Measurements from ENCODE around the gene MRPL27. TPM values are rescaled to one million over a fixed set of nuclear protein-coding genes. Genes with fewer than 3 reads are reported as not detected.

The MRPL27 gene
- total RNA-seq, 1 donor from 2014 or later: 85.0 TPM

- ATAC-seq (no peak), DNase-seq (ENCODE audit: missing footprints) (no peak)
- intact Hi-C loops (cut with DNase I): loop anchor here (5.0 kb wide), 1 partner anchor 113 kb away; the partner anchor contains the start of gene RSAD1
These were observed 8.9 kb downstream of the MRPL27 start for GRCh38 chr17:50364061-50364458.

DNA sequence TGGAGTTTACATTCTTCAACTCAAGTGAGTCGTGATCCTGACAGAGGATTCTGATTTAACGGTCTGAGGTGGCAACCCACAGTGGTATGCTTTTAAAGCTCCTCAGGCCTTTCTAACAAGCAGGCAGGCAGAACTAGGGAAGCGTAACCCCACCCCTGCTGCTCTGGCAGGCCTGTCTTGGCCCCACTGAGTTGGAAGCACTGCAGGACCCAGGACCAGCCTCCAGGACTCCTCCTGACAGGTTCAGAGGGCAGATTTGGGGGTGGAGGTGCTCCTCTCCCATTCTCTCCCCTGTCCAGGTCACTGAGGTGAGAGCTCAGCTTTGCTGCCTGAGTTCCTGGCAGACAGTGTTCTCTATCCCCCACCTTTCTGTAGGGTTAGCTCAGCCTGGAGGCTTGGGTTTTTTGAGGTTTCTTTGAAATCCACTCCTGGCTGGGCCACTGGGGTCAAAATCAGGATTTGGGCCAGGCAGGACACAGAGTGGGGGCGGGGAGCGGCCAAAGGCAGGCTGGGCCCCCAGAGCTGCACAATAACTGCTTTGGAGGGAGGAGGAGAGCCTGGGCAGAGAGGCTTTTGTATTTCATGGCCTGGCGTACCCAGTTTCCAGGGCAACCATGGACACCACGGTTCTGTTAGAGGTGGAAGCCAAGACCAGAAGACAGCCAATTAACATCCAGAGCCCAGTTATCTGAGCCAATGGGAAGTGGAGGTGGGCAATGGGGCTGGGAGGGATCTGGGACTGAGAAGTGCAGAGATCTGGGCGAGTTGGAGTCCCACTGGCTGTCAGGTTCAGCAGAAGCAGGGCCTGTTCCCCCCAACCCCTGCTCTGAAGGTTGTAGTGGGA is 9.5 kb downstream of the MRPL27 start:
- intact Hi-C loops (cut with DNase I): loop anchor here (5.0 kb wide), 1 partner anchor 114 kb away; the partner anchor contains the start of gene RSAD1
- no peak for DNase-seq (ENCODE audit: missing footprints)

GRCh38 chr17:50362661-50363060 is 10.3 kb downstream of the MRPL27 start:
- DNase-seq (ENCODE audit: missing footprints) (no peak), ATAC-seq (no peak)
- intact Hi-C loops (cut with DNase I): loop anchor here (5.0 kb wide), 1 partner anchor 115 kb away; the partner anchor contains the start of gene RSAD1

More for the DNA sequence above, 9.5 kb downstream of the MRPL27 start:
- ATAC-seq: no peak

GRCh38 chr17:50361561-50362480 is 11.2 kb downstream of the MRPL27 start:
- ATAC-seq: peak; percentile 62
- intact Hi-C loops (cut with DNase I): loop anchor here (5.0 kb wide), 1 partner anchor 115 kb away; the partner anchor contains the start of gene RSAD1

DNA sequence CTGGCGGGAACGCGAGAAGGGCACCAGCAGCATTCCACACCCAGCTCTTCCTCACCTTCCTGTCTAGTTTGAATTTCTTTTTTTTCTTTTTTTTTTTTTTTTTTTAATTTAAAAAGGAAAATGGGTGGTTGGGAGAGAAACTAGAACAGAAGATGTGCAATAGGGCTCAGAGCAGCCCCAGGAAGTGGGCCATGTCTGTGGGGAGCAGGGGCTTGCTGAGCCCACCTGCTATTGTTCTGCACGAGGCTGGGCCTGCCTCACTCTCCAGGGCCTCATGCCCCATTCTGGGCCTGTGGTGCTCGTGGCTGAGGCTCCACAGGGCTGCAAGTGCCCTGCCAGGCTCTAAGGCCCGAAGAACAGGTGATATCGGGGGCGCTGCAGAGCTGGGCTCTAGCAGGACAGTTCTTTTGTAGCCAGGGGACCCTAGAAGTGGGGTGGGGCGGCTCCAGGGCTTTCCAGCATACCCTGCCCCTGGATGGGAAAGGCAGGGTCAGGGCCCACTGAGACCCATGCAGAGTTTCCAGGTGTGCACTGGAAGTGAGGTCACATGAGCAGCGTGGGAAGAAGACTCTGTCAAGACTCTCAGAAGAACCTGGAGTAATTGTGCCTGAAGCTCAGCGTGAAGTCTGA is 12.4 kb downstream of the MRPL27 start:
- DNase-seq (ENCODE audit: missing footprints): no peak
- intact Hi-C loops (cut with DNase I): loop anchor here (5.0 kb wide), 1 partner anchor 117 kb away; the partner anchor contains the start of gene RSAD1
- ATAC-seq: no peak

More at GRCh38 chr17:50361561-50362480, 11.2 kb downstream of the MRPL27 start:
- DNase-seq (ENCODE audit: missing footprints): no peak

GRCh38 chr17:50359998-50360461 is 13.0 kb downstream of the MRPL27 start:
- ATAC-seq (no peak), DNase-seq (ENCODE audit: missing footprints) (no peak)
- intact Hi-C loops (cut with DNase I): loop anchor here (5.0 kb wide), 1 partner anchor 117 kb away; the partner anchor contains the start of gene RSAD1

GRCh38 chr17:50359005-50359699 is 13.8 kb downstream of the MRPL27 start:
- intact Hi-C loops (cut with DNase I): no loop called here
- DNase-seq (ENCODE audit: missing footprints) (no peak), ATAC-seq (no peak)

- intact Hi-C loops (cut with DNase I): no loop called here
- ATAC-seq (no peak), DNase-seq (ENCODE audit: missing footprints) (no peak)
These were observed 14.8 kb downstream of the MRPL27 start for GRCh38 chr17:50358177-50358576.

DNA sequence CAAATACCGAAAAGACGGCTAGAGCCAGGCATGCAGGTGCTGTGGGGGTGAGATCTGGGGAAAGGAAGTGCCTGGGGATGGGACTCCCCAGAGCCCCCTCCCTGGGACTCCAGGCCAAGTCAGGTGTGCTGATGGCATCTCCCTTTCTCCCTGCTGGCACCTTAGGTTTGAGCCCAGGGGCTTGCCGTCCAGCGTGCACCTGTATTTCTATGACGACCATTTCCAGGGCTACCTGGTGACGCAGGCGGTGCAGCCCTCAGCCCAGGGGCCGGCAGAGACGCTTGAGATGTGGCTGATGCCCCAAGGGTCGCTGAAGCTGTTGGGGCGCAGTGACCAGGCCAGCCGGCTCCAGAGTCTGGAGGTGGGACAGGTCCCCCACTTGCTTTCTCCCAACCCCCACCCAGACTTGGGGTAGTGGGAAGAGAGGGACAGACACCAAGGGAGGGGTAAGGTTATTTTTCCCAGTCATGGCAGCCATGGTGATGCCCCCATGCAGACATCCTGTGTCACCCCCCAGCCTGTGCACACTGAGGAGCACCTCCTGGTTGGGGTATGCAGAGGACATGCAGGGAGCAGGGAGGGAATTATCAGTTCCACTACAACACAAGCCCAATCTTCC is 16.0 kb downstream of the MRPL27 start:
- DNase-seq (ENCODE audit: missing footprints): no peak

DNA sequence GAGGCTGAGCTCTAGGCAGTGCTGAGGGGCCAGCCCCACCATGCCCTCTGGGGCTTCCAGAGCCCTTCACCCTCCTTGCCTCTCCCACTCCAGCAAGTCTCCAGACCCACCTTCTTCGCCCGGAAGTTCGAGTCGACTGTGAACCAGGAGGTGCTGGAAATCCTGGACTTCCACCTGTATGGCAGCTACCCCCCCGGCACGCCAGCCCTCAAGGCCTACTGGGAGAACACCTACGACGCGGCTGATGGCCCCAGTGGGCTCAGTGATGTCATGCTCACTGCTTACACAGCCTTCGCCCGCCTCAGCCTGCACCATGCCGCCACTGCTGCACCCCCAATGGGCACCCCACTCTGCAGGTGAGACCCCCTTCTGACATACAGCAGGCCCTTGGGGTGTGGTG is 16.6 kb downstream of the MRPL27 start:
- intact Hi-C loops (cut with DNase I): no loop called here
- no peak for ATAC-seq
- DNase-seq (ENCODE audit: missing footprints): no peak

More for the DNA sequence above, 16.0 kb downstream of the MRPL27 start:
- intact Hi-C loops (cut with DNase I): no loop called here
- ATAC-seq: no peak

DNA sequence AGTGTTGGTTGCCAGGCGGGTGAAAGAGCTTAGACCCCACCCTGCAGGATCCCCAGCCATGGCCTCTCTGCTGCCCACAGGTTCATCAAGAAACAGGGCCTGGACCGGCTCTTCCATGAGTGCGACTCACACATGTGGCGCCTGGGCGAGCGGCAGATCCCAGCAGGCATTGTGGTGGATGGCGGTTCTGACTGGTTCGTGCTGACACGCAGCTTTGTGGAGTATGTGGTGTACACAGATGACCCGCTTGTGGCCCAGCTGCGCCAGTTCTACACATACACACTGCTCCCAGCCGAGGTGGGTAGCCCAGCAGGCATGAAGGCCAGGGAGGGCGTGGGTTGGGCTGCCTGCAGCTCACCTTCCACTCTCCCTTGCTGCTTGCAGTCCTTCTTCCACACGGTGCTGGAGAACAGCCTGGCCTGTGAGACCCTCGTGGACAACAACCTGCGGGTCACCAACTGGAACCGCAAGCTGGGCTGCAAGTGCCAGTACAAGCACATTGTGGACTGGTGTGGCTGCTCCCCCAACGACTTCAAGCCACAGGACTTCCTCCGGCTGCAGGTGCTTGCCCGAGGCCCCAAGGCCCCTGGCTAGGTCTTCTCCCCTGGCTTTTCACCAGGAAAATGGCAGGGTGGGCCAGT is 17.2 kb downstream of the MRPL27 start:
- intact Hi-C loops (cut with DNase I): no loop called here
- DNase-seq (ENCODE audit: missing footprints) (no peak), ATAC-seq (no peak)

- DNase-seq (ENCODE audit: missing footprints) (no peak), ATAC-seq (no peak)
- intact Hi-C loops (cut with DNase I): no loop called here
These were observed 17.7 kb downstream of the MRPL27 start for GRCh38 chr17:50355336-50355700.

DNA sequence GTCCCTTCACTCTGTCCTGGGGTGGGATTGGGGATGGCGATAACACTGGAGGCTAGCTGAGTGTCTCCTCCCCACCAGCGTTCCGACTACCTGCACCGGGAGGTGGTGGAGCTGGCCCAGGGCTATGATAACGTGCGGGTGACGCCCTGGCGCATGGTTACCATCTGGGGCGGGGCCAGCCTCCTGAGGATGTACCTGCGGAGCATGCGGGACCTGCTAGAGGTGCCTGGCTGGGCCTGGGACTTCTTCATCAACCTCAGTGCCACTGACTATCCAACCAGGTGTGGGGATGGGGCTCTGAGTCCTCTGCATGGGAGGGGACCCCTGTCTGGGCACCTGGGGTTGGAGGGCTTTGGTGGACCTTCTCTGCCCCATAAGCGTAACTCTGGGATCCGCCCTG is 18.2 kb downstream of the MRPL27 start:
- DNase-seq (ENCODE audit: missing footprints) (no peak), ATAC-seq (no peak)
- intact Hi-C loops (cut with DNase I): no loop called here

GRCh38 chr17:50354198-50354597 is 18.8 kb downstream of the MRPL27 start:
- DNase-seq (ENCODE audit: missing footprints) (no peak), ATAC-seq (no peak)
- intact Hi-C loops (cut with DNase I): no loop called here

GRCh38 chr17:50353600-50354195 is 19.3 kb downstream of the MRPL27 start:
- no peak for ATAC-seq
- intact Hi-C loops (cut with DNase I): no loop called here
- no peak for DNase-seq (ENCODE audit: missing footprints)

- no peak for DNase-seq (ENCODE audit: missing footprints)
- intact Hi-C loops (cut with DNase I): no loop called here
- no peak for ATAC-seq
These were observed 20.0 kb downstream of the MRPL27 start for GRCh38 chr17:50352693-50353599.

All from Right ventricle myocardium inferior (tissue), 1 donor.